Heart left ventricle (tissue), 13 donors: ENCODE measurements around the gene EPHA8.

Experiments used
- POLR2A ChIP-seq, 2 donors: fragments of 450-650 bp; IDR thresholded peaks; one replicate each; pipeline ENCODE4 v1.6.1; 2017; ENCODE audit warnings: antibody characterized with exemption in 2 of 2, mild to moderate bottlenecking in 2 of 2, moderate library complexity in 2 of 2
- TF ChIP-seq, protein P1 (sequence below), 12 donors: fragments of 200-600 bp; sonication (generic) in 4 of 12; IDR thresholded peaks; one replicate each; pipeline versions ENCODE4 v1.5.0 to v1.8.0; 2018 to 2022; ENCODE audit warnings: antibody characterized with exemption in 12 of 12, mild to moderate bottlenecking in 5 of 12
- donor health status: ischemic (EF 13 %, LVEDD 7.1; RV severe dilation, severe dysfunction).
- donor health status: DM: no; HTN: yes; CAD: no.
- donor health status: DM: no; HTN: no; CAD: no.
- donor health status: ischemic (EF 25% LVEDD 6.9; RV normal size, moderate dysfunction).
- donor health status: ischemic (EF 25% LVEDD 5.7; RV mildly dilated, moderate dysfunction).
- donor health status: ischemic (EF 35%, LVEDD 5.7; RV mildly dilated, moderate dysfunction).
- donor health status: nonischemic (EF 11% LVEDD 7.7; RV severe dilation, severe dysfunction).
- donor health status: DM: yes; HTN: yes; CAD: no.
- donor health status: PGD.
- donor health status: ischemic (EF 29% LVEDD 5.4; RV normal size, mild dysfunction).
- donor health status: nonischemic (EF 23%, LVEDD 6.1; RV moderate dilation, normal function).

GRCh38 chr1:22551591-22551990 lies 11.7 kb upstream of the EPHA8 start:
- TF ChIP-seq, protein P1, sequence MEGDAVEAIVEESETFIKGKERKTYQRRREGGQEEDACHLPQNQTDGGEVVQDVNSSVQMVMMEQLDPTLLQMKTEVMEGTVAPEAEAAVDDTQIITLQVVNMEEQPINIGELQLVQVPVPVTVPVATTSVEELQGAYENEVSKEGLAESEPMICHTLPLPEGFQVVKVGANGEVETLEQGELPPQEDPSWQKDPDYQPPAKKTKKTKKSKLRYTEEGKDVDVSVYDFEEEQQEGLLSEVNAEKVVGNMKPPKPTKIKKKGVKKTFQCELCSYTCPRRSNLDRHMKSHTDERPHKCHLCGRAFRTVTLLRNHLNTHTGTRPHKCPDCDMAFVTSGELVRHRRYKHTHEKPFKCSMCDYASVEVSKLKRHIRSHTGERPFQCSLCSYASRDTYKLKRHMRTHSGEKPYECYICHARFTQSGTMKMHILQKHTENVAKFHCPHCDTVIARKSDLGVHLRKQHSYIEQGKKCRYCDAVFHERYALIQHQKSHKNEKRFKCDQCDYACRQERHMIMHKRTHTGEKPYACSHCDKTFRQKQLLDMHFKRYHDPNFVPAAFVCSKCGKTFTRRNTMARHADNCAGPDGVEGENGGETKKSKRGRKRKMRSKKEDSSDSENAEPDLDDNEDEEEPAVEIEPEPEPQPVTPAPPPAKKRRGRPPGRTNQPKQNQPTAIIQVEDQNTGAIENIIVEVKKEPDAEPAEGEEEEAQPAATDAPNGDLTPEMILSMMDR (IDR thresholded peaks at IDR 0.05) = no peak
- no peak for TF ChIP-seq POLR2A (IDR thresholded peaks at IDR 0.05)
